GM10847 (cell line): ENCODE data around the gene NOS1AP.

Source experiments
- POLR2A ChIP-seq: IDR thresholded peaks from 2 replicates; pipeline ENCODE4 v1.6.1; 2011; ENCODE audit not compliant: insufficient read length; ENCODE audit errors: extremely low read depth

The NOS1AP gene

DNA sequence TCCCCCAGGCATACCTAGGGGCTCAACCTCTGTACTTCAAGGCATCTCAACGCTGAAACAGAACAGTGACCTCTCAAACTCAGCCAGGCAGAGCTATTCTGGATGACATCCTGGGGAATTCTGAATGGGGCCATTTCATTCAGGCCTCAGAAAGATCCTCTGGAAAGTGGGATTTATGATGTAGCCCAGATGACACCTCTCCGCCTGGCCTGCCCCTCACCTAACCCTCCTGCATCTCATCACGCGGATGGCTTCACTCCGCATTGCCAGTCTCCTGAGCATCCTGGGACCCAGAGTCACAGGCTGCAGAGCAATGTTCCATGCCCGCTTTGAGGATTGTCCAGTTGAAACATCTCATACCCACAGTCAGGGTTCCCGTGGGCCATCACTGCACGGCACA, 306.0 kb downstream of the NOS1AP start:
- TF ChIP-seq POLR2A: no peak

- no peak for TF ChIP-seq POLR2A
Measured at GRCh38 chr1:162376691-162377090, 307.2 kb downstream of the NOS1AP start, which contains the start of gene SPATA46. Gene SPATA46 (minus strand): TSS chr1:162376854. CDS start chr1:162376790, 64 bp downstream.

- no peak for TF ChIP-seq POLR2A
Measured at GRCh38 chr1:162380061-162380846, 310.8 kb downstream of the NOS1AP start.

DNA sequence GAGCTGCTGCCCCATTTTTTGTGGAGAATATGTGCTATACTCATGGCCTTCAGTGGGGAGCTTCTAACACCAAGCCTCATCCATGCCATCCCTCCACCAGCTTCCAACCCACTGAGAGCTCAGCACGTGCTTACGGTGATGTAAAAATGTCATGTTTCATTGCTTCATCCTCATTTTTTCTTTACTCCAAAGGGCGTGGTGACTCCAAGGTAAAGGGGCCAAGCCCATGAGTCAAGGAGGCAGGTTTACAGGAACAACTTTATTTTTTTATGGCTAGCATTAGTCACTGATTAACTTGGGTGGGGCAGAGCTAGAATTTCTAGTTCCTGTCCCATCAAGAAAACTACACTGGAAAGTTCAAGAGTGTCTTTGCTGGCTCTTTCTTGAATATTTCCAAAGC, 311.9 kb downstream of the NOS1AP start, which contains the start of gene C1orf226:
Gene C1orf226, plus strand, starts transcription at position 346 of the 400 bp plus-strand sequence. CDS start 174 bp downstream, outside the sequence.
- TF ChIP-seq POLR2A: no peak

- no peak for TF ChIP-seq POLR2A
Measured at GRCh38 chr1:162381941-162382750, 312.7 kb downstream of the NOS1AP start.

- no peak for TF ChIP-seq POLR2A
Measured at GRCh38 chr1:162383091-162383490, 313.6 kb downstream of the NOS1AP start.

DNA sequence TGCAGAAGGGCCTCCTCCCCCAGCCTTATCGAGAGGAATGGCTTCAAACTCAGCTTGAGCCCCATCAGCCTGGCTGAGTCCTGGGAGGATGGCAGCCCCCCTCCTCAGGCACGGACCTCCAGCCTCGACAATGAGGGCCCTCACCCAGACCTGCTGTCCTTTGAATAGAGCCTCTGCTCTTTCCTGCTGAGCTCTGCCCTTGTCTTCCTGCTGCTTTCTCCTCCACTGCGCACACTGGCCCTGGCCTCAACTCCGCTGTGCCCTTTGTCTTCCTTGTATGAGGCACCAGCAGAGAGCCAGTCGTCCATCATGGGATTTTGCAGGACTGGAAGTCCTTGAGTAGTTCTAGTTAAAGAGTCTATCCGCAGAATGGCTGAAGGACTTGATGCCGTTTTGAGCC, 314.0 kb downstream of the NOS1AP start:
- no peak for TF ChIP-seq POLR2A

- TF ChIP-seq POLR2A: no peak
Measured at GRCh38 chr1:162384116-162384515, 314.6 kb downstream of the NOS1AP start.

- no peak for TF ChIP-seq POLR2A
Measured at GRCh38 chr1:162384601-162385279, 315.2 kb downstream of the NOS1AP start.

GRCh38 chr1:162385280-162385623, 315.8 kb downstream of the NOS1AP start:
- no peak for TF ChIP-seq POLR2A

- no peak for TF ChIP-seq POLR2A
Measured at GRCh38 chr1:162385702-162386101, 316.2 kb downstream of the NOS1AP start.

- no peak for TF ChIP-seq POLR2A
Measured at GRCh38 chr1:162386292-162387225, 317.1 kb downstream of the NOS1AP start.

- no peak for TF ChIP-seq POLR2A
Measured at GRCh38 chr1:162387226-162388082, 318.0 kb downstream of the NOS1AP start.
